ENCODE results near the gene AGRN.
"Not testable (repeated sequence)": the region's sequence is repeated elsewhere in the genome, so short reads cannot be mapped to it uniquely, and the experiment has no call there.

Gene AGRN

DNA sequence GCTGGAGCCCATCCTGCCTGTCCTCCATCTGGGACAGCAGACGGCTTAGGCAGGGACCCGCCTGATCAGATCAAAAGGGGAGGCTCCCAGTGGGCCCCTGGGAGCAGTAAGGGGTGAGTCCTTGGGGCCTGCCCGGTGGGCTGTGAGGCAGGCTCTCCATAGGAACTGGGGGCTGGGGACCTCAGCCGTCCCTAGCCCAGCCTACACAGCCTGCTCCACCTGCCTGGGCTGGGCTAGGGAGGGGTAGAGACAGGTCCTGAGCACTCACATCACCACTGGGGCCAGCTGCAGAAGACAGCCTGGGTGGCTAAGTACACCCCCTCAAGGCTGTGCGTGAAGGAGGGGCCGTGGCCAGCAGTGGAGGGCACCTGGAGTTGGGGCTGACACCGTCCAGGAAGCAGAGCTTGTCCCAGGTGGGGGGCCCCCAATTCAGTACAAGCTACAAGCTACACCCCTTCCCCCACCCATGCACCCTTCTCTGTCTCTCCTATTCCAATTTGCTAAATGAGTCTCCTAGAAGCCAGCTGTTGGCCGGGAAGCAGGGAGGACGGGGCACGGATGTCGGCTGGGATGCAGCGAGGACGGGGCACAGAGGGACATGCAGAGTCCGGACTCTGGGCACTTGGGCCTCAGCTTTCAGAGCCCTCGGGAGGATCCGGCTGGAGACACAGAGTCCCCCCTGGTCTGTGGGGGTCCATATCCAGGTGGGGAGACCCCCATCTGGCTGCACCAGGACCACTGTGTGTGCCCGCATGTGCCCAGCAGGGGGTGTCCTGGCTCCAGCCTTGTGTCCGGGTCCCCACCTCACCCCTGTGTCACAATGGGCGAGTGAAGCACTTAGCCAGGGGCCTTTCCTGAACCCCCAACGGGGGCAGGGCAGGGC lies 4.9 kb upstream of the AGRN start:
- TF ChIP-seq CTCF (IDR thresholded peaks at IDR 0.05; ENCODE audit: extremely low read depth, missing control alignments): peak; percentile 32
- DNase-seq (ENCODE audit: low spot score): peak; percentile 22

DNA sequence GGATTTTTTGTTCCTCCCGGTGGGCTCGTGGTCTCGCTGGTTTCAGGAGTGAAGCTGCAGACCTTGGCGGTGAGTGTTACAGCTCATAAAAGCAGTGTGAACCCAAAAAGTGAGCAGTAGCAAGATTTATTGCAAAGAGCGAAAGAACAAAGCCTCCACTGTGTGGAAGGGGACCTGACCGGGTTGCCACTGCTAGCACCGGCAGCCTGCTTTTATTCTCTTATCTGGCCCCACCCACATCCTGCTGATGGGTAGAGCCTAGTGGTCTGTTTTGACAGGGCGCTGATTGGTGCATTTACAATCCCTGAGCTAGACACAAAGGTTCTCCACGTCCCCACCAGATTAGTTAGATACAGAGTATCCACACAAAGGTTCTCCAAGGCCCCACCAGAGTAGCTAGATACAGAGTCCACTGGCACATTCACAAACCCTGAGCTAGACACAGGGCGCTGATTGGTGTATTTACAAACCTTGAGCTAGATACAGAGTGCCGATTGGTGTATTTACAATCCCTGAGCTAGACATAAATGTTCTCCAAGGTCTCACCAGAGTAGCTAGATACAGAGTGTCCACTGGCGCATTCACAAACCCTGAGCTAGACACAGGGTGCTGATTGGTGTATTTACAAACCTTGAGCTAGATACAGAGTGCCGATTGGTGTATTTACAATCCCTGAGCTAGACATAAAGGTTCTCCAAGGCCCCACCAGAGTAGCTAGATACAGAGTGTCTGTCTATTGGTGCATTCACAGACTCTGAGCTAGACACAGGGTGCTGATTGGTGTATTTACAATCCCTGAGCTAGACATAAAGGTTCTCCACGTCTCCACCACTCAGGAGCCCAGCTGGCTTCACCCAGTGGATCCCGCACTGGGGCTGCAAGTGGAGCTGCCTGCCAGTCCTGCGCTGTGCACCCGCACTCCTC lies 2.3 kb upstream of the AGRN start:
- DNase-seq (ENCODE audit: low spot score): not testable (repeated sequence)

DNA sequence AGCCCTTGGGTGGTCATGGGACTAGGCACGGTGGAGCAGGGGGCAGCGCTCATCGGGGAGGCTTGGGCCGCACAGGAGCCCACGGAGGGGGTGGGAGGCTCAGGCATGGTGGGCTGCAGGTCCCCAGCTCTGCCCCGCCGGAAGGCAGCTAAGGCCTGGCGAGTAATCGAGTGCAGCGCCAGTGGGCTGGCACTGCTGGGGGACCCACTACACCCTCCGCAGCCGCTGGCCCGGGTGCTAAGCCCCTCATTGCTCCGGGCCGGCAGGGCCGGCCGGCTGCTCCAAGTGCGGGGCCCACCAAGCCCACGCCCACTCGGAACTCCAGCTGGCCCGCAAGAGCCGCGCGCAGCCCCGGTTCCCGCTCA lies 1.6 kb upstream of the AGRN start:
- DNase-seq (ENCODE audit: low spot score): not testable (repeated sequence)

DNA sequence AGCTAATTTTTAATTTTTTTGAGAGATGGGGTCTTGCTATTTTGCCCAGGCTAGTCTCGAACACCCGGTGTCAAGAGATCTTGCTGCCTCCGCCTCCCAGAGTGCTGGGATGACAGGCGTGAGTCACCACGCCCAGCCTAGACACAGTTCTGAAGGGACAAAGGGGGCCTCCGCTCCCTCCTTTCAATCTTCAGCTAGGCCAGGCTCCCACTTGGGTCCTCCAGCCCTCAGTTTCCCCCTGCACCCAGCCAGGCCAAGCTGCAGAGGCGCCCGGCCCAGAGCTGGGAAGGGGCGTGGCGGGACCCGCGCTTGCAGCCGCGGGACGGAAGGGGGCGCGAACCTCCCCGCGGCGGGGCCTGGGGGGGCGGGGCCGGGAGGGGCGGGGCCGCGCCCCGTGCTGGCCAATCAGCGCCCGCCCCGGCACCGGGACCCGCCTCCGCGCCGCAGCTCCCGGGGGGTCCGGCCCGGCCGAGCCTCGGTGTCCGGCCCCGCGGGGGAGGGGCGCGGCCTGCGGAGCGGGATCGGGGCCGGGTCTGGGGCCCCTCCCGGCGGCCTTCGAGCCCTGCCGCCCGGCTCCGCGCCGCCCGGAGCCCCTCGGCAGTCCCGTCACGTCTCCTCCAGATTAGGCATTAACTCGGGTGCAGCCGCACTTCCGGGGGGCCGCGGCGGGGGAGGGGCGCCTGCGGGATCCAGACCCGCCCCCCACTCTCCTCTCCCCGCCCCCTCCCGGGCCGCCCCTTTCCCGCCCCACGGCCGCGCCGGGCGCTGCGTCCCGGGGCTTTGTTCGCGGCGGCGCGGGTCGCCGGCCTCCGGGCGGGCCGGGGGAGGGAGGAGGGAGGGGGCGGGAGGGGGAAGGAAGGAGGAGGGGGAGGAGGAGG lies 559 bp upstream of the AGRN start:
- peak; percentile 98 for DNase-seq (ENCODE audit: low spot score)
- TF ChIP-seq CTCF (IDR thresholded peaks at IDR 0.05; ENCODE audit: extremely low read depth, missing control alignments): peak; percentile 41

GRCh38 chr1:1020415-1021009 lies 592 bp downstream of the AGRN start:
- TF ChIP-seq CTCF (IDR thresholded peaks at IDR 0.05; ENCODE audit: extremely low read depth, missing control alignments): no peak
- DNase-seq (ENCODE audit: low spot score): peak; percentile 70

- no peak for DNase-seq (ENCODE audit: low spot score)
- no peak for TF ChIP-seq CTCF (IDR thresholded peaks at IDR 0.05; ENCODE audit: extremely low read depth, missing control alignments)
Measured at GRCh38 chr1:1021010-1021919, 1.3 kb downstream of the AGRN start.

DNA sequence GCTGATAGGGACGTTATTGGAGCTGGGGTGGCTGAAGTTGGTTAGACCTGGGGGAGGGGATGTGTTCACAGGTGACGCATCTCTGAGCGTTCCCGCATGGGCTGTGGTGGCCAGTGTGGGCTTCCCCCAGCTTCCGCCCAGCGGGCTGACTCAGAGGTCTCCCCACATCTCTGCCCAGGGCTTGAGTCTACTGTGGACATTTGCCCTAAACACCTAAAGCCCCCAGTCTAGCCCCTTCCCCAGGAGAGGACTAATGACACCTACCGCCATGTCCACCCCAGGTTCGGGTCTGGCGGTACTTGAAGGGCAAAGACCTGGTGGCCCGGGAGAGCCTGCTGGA lies 2.0 kb downstream of the AGRN start:
- TF ChIP-seq CTCF (IDR thresholded peaks at IDR 0.05; ENCODE audit: extremely low read depth, missing control alignments): no peak
- no peak for DNase-seq (ENCODE audit: low spot score)

All from GM20000 (cell line).